Measurements from ENCODE around the gene SLC4A11.

Gene SLC4A11

DNA sequence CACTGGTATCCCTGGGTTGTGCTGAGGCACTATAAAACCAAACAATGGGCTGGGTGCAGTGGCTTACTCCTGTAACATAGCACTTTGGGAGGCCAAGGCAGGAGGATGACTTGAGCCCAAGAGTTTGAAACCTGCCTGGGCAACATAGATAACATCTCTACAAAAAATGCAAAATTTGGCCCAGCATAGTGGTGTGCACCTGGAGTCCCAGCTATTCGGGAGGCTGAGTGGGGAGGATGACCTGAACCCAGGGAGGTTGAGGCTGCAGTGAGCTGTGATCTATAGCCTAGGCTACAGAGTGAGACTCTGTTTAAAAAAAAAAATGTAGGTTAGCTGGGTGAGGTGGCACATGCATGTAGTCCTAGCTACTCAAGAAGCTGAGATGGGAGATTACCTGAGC, 7.7 kb upstream of the SLC4A11 start:
- no peak for DNase-seq (ENCODE audit: low spot score)

- no peak for DNase-seq (ENCODE audit: low spot score)
Observed at GRCh38 chr20:3245711-3246110, 6.7 kb upstream of the SLC4A11 start.

DNA sequence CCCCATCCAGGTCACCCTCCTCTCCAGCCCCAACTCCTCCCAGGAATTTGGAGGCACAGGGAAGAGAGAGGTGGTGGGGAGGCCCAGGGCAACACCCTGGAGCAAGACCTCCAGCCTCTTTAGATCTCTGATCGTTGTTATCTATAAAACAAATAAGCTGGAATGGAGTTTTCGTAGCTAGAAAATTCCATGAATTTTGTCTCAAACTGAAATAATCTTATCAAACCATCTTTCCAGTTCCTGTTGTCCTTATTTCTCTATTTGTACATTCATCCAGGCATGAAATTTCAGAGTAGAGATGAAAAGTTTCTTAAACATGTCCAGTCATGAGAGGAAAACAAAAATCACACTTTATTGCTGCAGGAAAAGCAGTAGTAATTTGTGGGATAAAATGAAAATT, 6.2 kb upstream of the SLC4A11 start:
- DNase-seq (ENCODE audit: low spot score) = no peak

DNA sequence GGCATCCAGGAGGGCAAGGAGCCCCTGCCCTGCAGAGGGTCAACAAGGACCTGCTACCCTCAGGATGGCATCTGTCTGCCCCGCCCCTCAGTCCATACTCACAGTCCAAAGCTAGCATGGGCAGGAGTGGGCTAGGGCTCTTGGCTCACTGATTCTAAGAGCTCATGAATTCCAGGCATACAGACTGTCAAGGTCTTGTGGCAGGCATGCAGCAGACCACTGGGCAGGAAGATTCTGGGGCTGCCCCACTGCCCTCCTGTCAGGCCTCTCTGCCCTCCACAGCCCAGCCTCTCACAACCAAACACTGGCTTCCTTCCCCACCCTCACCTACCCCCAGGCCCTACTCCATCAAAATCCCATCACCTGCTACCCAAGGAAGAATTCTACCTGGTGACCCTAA, 5.6 kb upstream of the SLC4A11 start:
- no peak for DNase-seq (ENCODE audit: low spot score)

DNA sequence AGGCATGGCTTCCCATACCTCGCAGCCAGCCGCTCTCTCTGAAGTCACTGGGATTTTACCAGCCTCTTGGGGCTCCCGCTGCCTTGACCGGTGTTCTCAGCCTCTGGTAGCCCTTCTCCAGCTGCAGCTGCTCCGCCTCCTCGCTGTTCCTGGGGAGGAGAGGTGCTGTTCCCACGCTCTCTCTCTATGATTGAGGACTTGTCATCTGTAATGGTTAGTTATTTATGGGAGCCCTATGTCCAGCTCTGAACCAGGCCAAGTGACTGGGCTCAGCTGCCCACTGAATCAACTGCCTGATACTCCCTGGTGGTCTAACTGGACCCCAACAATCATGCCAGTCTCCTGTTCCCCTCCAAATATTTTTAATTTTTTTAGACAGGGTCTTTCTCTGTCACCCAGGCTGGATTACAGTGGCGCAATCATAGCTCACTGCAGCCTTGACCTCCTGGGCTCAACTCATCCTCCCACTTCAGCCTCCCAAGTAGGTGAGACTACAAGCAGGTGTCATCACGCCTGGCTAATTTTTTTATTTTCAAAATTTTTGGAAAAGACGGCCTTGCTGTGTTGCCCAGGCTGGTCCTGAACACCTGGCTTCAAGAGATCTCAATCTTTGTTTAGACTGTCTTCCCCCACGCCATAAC, 4.8 kb upstream of the SLC4A11 start:
- DNase-seq (ENCODE audit: low spot score) = no peak

DNA sequence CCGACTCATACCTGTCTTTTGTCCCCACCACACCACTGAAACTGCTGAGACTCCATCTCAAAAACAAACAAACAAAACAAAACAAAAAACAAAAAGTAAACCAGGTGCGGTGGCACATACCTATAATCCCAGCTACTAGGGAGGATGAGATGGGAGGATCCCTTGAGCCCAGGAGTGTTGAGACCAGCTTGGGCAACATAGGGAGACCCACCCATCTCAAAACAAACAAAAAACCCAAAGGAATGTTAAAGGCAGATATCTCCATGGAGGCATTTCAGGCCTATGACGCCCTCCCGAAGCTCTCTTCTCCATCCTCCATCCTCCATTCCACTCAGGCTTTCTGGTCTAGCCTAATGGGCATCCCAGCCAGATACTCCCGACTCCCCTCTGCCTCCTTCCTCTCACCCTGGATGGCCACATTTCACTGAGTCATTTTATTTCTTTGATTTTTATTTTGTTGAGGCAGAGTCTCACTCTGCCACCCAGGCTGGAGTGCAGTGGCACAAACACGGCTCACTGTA, 3.2 kb upstream of the SLC4A11 start:
- DNase-seq (ENCODE audit: low spot score) = no peak

GRCh38 chr20:3240776-3241363, 1.9 kb upstream of the SLC4A11 start:
- no peak for DNase-seq (ENCODE audit: low spot score)

GRCh38 chr20:3239867-3240775, 1.1 kb upstream of the SLC4A11 start:
- no peak for DNase-seq (ENCODE audit: low spot score)

DNA sequence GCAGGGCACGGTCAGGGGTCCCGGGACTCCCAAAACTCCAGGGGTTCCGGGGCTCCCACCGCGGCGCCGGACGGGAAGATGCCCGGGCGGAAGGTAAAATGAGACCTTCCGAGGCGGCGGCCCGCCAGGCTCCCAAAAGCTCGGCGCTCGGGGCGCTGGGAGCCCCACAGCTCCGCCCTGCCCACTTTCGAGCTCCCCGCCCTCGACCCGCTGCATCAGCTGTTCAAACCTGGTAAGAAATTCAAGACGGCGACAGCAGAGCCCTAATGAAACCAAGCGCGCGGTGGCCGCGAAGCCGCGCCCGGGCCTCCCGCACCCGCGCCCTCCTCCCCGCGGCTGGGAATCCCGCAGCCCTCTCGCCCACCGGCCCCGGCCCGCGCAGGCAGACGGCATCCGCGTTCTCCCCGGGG, 369 bp downstream of the SLC4A11 start:
- peak; percentile 64 for DNase-seq (ENCODE audit: low spot score)

- DNase-seq (ENCODE audit: low spot score) = no peak
Observed at GRCh38 chr20:3237958-3238615, 903 bp downstream of the SLC4A11 start.

GRCh38 chr20:3237011-3237957, 1.7 kb downstream of the SLC4A11 start:
- DNase-seq (ENCODE audit: low spot score) = no peak

DNA sequence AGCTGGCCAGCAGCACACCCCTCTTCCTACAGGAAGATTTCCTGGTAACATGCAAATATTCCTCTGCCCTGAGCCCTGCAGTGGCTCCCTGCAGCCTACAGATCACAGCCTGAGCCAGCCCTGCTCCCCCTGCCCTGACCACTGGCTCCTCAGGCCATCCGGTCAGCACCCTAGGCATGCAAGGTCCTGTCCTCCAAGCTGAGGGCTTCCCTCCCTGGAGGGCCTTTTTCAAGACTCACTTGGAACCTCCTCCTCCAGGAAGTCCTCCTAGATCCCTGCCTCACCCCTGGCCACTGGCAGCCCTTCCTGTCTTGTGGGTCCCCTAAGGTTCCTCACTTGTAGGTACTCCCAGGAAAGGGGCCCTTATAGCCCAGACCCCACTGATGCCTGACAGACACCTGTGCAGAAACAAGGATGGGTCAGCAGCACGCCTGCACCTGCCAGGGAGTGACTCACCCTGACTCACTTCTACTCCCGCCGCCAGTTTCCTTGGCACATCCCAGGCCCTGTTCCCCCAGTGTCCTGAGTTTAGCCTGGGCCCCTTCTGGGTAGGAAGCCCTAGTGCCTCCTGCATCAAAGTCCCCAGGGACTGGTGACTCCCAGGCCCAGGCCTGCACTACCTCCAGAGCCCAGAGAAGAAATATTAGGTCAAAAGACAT, 3.2 kb downstream of the SLC4A11 start:
- no peak for DNase-seq (ENCODE audit: low spot score)

GRCh38 chr20:3233991-3234498, 4.9 kb downstream of the SLC4A11 start:
- no peak for DNase-seq (ENCODE audit: low spot score)

DNA sequence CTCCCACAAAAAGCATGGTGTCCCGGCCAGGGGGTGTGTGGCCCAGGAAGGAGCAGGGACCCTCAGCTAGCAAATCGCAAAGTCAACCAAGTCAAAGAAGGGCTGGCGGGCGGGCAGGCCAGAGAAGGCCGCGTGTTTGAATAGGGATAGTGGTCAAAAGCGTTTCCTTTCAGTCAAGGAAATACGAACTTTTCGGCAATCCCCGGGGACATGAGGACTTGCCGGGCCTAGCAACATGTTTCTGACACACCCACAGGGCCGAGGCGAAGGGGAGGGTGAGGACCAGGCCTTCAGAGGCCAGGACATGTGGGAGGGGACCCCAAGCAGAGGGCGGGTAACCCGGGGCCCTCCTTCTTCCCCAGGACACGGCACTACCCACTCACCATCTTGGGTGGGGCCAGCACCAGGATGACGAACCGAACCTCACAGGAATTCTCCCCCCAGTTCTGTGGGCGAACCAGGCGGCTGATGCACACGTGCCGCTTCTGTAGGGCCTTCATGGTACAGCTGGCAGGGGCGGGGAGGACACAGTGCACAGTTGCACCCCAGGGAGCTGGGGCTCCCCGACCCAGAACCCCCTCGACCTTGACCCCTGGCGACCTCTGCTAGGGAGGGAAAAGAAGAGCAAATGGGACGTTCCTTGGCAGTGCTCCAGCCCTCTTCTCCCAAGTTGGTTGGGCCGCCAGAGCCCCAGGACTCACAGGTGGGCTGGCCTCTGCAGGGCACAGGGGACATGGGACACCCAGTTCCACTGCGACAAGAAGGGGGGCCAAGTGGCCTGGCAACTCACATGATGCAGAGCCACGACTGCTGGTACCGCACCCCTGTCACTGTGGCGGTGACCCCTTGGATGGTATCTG, 5.6 kb downstream of the SLC4A11 start:
- DNase-seq (ENCODE audit: low spot score) = no peak

DNA sequence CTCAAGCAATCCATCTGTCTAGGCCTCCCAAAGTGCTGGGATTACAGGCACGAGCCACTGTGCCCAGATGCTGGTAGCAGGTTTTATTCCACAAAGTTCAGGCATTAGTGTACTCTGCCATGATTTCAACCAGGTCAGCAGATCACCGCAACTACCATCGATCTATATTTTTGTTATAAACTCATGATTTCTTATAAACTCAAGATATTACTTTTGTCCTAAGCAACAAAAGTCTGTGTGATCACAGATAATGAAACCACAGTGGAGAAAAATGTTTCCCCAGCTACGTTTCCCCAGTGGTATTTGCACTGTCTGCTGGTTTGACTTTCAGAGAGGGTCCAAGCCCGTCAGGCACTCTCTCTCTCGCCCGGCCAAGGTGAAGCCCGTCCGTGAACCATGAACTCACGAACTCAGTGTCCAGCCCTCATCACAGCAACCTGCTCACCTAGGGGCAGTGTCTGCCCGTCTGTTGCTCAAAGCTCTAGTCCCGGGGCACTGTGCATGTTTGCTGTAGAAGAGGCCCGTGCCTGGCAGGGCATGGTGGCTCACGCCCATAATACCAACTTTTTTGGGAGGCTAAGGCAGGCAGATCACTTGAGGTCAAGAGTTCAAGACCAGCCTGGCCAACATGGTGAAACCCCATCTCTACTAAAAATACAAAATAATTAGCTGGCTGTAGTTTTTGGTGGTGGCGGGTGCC, 7.0 kb downstream of the SLC4A11 start:
- no peak for DNase-seq (ENCODE audit: low spot score)

DNA sequence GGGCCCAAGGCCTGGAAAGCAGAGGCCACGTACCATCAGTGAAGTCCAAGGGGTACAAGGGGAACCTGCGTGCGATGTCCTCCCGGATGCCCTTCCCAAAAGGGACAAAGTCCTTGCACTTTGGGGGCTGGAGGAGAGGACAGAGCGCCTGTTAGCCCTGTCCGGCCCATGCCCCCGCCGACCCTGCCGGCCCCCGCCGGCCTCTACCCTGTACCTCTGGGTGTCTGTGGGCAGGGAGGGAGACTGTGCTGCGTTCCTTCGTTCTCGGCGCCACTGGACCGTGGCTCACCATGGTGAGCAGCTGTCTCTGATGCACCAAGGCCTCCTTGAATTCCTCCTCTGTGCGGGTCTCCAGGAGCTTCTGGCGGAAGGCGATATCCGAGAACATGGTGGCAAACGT, 7.9 kb downstream of the SLC4A11 start:
- DNase-seq (ENCODE audit: low spot score) = no peak

- no peak for DNase-seq (ENCODE audit: low spot score)
Observed at GRCh38 chr20:3229798-3230197, 9.2 kb downstream of the SLC4A11 start.

GRCh38 chr20:3229158-3229557, 9.8 kb downstream of the SLC4A11 start:
- no peak for DNase-seq (ENCODE audit: low spot score)

GRCh38 chr20:3228750-3229032, 10.3 kb downstream of the SLC4A11 start:
- no peak for DNase-seq (ENCODE audit: low spot score)

Measured in HuH-7 (cell line).